Measurements from ENCODE around the gene NT5C3B. TPM values are rescaled to one million over a fixed set of nuclear protein-coding genes. Genes with fewer than 3 reads are reported as not detected.

Gene NT5C3B
- total and polyA plus RNA-seq, 3 donors from 2014 or later, result 61.9 to 214 (median 74.3) TPM

DNA sequence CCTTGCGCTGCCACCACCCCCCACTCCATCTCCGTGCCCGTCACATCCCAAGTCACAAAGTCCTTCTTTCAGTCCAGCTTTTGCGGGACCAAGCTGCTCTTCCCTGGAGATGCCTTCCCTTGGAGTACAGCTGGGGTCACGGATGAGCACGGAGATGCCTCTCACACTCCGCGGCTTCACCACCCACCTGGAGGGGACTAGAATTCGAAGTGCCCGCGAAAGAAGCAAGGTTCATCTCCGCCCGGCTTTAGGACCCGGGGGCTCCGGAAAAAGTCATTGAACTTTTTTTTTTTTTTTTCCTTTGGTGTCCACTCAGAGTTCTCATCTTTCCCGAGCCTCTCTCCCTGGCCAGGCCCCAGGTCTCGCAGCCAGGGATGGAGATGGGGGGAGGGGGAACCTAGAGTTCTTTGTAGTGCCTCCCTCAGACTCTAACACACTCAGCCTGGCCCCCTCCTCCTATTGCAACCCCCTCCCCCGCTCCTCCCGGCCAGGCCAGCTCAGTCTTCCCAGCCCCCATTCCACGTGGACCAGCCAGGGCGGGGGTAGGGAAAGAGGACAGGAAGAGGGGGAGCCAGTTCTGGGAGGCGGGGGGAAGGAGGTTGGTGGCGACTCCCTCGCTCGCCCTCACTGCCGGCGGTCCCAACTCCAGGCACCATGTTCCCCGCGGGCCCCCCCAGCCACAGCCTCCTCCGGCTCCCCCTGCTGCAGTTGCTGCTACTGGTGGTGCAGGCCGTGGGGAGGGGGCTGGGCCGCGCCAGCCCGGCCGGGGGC, 23.5 kb downstream of the NT5C3B start, which contains the start of gene FKBP10:
TSS of gene FKBP10 (plus strand) at position 624 of the 771 bp plus-strand sequence. CDS start at position 655, 31 bp downstream.
- Histone ChIP-seq H3K4me3 (peak within 1 kb of the TSS; percentile 74 to 77), H3K27ac (peak within 1 kb of the TSS in 1 of 2 donors; percentile 67), H3K9me3 (no peaks in the 10 kb centered on the region), H3K27me3 (no peaks in the 10 kb centered on the region), H3K4me1 (peaks cover 17% of the 10 kb centered on the region), H3K36me3 (ENCODE audit: low read depth, missing control alignments) (no peaks in the 10 kb centered on the region)
- TF ChIP-seq POLR2A (IDR thresholded peaks at IDR 0.05), result no peak
- TF ChIP-seq, protein P1, sequence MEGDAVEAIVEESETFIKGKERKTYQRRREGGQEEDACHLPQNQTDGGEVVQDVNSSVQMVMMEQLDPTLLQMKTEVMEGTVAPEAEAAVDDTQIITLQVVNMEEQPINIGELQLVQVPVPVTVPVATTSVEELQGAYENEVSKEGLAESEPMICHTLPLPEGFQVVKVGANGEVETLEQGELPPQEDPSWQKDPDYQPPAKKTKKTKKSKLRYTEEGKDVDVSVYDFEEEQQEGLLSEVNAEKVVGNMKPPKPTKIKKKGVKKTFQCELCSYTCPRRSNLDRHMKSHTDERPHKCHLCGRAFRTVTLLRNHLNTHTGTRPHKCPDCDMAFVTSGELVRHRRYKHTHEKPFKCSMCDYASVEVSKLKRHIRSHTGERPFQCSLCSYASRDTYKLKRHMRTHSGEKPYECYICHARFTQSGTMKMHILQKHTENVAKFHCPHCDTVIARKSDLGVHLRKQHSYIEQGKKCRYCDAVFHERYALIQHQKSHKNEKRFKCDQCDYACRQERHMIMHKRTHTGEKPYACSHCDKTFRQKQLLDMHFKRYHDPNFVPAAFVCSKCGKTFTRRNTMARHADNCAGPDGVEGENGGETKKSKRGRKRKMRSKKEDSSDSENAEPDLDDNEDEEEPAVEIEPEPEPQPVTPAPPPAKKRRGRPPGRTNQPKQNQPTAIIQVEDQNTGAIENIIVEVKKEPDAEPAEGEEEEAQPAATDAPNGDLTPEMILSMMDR (IDR thresholded peaks at IDR 0.05), result no peak
- intact Hi-C loops (cut with DNase I; ENCODE audit: low total_unique reads), result no loop called here
- 1 to 2% methylated on average over 33 to 34 of the region's 35 CpGs for WGBS, 2 donors
- peak; percentile 79 for DNase-seq

DNA sequence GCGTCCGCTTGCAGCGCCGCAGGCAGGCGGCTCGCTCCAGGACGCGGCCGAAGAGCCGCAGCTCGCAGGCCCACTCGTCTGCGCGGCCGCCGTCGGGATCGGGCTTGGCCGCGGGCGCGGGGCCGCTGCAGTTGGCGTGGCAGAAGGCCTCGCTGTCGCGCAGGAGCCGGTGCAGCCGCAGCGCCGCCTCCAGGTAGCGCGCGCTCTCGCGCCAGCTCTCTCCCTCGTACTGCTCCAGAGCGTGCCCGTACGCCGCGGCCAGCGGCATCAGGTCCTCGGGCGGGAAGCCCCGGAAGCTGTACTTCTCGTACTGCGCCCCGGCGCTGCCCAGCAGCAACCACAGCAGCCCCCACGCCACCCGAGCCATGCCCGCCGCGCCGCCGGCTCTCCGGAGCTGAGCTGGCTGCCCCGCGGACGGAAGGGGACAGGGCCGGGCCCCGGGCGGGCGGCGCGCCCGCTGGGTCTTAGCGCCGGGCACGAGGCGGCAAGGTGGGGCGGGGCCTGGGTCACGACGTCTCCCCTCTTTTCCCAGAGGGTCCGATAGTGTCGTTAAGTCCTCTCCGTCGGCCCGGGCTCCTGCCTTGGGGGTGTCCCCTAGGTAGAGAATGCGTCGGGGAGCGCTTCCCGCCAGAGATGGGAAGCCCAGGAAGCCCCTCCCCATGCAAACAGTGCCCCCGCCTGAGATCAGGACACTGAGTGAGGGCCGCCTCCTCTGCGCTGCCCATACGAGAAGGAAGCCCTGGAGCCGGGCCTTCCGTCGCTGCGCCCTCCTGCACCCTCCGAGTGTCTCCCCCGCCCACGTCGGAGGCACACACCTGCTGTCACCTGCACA, 24.3 kb downstream of the NT5C3B start, which contains the start of gene P3H4:
TSS of gene P3H4 (minus strand) at position 401 of the 832 bp plus-strand sequence. CDS start at position 367, 34 bp downstream.
- WGBS, 2 donors, result 0% methylated on average over 6 to 81 of the region's 96 CpGs
- H3K27me3 ChIP-seq, result no peaks in the 10 kb centered on the region
- TF ChIP-seq POLR2A (IDR thresholded peaks at IDR 0.05), result no peak
- TF ChIP-seq, protein P1 (IDR thresholded peaks at IDR 0.05), result peak; percentile 58 to 66 (median 62)
- H3K36me3 ChIP-seq (ENCODE audit: low read depth, missing control alignments), result no peaks in the 10 kb centered on the region
- intact Hi-C loops (cut with DNase I; ENCODE audit: low total_unique reads), result no loop called here
- H3K9me3 ChIP-seq, result no peaks in the 10 kb centered on the region
- peaks cover 17% of the 10 kb centered on the region for H3K4me1 ChIP-seq
- peak within 1 kb of the TSS; percentile 74 to 77 for H3K4me3 ChIP-seq
- peak; percentile 88 for DNase-seq
- H3K27ac ChIP-seq, result peak within 1 kb of the TSS; percentile 24 to 67

DNA sequence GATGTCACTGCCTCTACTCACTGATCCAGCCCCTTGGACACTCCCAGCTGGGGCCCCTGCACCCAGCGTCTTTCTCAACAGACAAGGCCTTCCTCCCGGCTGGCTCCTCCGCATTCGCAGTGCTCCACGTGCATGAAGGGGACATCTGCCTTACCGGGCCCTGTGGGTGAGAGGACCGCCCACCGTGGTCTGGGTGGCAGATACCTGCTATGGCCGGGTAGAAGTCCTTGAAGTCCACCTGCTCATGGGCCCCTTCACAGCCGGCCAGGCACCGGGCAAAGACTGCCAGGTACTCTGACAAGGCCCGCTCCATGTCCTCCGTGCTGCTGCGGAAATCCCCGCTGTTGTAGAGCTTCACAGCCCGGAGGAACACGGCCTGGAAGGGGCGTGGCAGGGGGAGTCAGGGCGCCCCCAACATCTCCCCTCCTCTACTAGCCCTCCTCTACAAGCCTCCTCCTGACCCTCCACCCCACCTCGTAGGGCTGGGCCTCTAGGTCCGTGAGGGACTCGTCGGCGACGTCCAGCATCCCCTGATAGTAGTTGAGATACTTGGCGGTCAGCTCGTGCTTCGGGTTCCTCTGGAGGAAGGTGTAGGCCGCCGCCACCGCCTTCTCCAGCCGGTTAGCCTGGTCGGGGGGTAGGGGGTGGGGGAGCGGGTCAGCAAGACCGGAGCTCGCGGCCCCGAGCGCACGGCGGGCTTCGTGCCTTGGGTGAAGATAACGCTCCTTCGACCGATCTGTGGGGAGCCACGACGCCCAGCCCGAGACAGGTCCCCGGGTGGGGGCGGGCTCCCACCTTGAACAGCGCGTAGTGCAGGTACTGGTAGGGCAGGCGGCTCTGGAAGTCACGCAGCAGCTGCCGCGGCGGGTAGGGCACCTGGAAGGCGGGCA, 25.1 kb downstream of the NT5C3B start:
- Histone ChIP-seq H3K27me3 (no peaks in the 10 kb centered on the region), H3K4me3 (peak overlapping the region; percentile 74 to 77), H3K4me1 (peaks cover 17% of the 10 kb centered on the region), H3K27ac (peak overlapping the region; percentile 24 to 64), H3K9me3 (no peaks in the 10 kb centered on the region), H3K36me3 (ENCODE audit: low read depth, missing control alignments) (no peaks in the 10 kb centered on the region)
- no peak for DNase-seq
- WGBS, 2 donors, result 24 to 30% methylated on average over 26 to 41 of the region's 58 CpGs
- TF ChIP-seq, protein P1 (IDR thresholded peaks at IDR 0.05), result no peak
- no peak for TF ChIP-seq POLR2A (IDR thresholded peaks at IDR 0.05)
- intact Hi-C loops (cut with DNase I; ENCODE audit: low total_unique reads), result no loop called here

DNA sequence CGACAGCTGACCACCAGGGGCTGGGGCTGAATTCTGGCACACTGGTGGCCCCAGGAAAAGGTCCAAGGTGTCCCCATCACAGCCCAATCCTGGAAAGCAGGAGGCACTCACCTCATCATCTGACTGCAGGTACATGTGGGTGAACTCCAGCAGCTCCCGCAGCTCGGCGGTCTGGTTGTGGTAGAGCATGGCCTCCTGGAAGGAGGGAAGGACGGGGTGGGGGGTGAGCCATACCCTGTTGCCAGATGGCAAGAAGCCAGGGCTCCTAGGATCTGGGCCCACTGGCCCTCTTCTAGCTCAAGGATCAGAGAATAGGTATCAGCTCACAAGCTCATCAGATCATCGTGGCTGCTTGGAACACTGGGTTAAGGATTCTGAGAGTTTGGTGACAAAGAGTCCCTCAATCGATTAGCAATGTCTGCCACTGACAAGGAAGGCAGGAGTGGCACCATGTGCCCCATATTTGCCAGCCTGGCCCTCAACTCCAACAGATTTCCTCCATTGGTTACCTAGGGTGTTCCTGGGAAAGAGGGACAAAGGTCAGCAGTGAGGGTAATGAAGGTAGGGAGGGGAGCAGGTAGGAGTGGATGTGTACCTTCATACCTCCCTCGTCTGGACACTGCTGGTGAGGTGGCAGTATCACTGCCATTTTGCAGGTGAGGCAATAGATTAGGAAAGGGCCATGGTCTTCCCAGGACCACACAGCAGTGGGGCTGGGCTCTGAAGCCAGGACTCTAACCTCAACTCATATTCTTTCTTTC, 29.2 kb downstream of the NT5C3B start:
- H3K4me1 ChIP-seq, result peaks cover 9% of the 10 kb centered on the region
- H3K27ac ChIP-seq, result no peak overlapping the region
- no peaks in the 10 kb centered on the region for H3K36me3 ChIP-seq (ENCODE audit: low read depth, missing control alignments)
- TF ChIP-seq POLR2A (IDR thresholded peaks at IDR 0.05), result no peak
- TF ChIP-seq, protein P1 (IDR thresholded peaks at IDR 0.05), result no peak
- 90 to 92% methylated on average over 2 to 8 of the region's 8 CpGs for WGBS, 2 donors
- H3K27me3 ChIP-seq, result no peaks in the 10 kb centered on the region
- H3K4me3 ChIP-seq, result no peak overlapping the region
- intact Hi-C loops (cut with DNase I; ENCODE audit: low total_unique reads), result no loop called here
- no peak for DNase-seq
- H3K9me3 ChIP-seq, result no peaks in the 10 kb centered on the region
